ENCODE results near the gene PPARG.

The PPARG gene

DNA sequence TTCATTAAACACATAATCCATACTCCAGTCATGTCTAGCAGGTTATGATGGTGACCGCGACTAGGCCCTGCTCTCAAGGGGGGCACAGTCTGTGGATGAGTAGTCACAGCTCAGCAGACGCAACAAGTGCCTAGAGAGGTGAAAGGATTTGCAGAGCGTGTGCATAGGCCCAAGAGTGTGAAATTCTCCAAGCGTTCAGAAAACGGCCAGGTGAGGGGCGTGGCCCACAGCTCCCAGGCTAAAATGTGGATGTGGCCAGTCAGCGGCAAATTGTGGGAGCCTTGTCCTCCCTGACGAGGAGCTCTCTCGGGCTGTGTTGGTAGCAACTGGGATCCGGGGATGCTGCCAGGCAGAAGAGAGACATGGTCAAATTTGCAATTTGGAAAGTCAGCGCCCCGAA, 149.0 kb downstream of the PPARG start:
- Histone ChIP-seq H2AFZ (ENCODE audit: low read length) (no peak overlapping the region), H3K9ac (ENCODE audit: low read length) (no peak overlapping the region), H3K9me2 (ENCODE audit: low read depth, low read length) (no peaks in the 10 kb centered on the region), H3K4me2 (ENCODE audit: low read length) (no peak overlapping the region), H4K20me1 (ENCODE audit: insufficient read depth, low read length) (no peaks in the 10 kb centered on the region), H3K36me3 (ENCODE audit: insufficient read depth, low read length) (no peaks in the 10 kb centered on the region), H3F3A (ENCODE audit: insufficient read depth, low read length) (no peaks in the 10 kb centered on the region), H3K27ac (ENCODE audit: low read depth, low read length, poor library complexity, severe bottlenecking) (no peak overlapping the region), H3K4me1 (ENCODE audit: insufficient read depth, low read length, severe bottlenecking) (no peaks in the 10 kb centered on the region), H3K27me3 (ENCODE audit: insufficient read depth, low read length) (no peaks in the 10 kb centered on the region; the same call in 1 of the 2 replicates), H3K79me2 (ENCODE audit: insufficient read depth, low read length) (no peaks in the 10 kb centered on the region), H3K9me3 (ENCODE audit: low read length) (0 out of 2 replicates have a peak, but pooled peaks cover under 1% of the 10 kb centered on the region), H3K4me3 (ENCODE audit: low read depth, low read length, poor library complexity, severe bottlenecking) (no peak overlapping the region)
- TF ChIP-seq, protein P1, sequence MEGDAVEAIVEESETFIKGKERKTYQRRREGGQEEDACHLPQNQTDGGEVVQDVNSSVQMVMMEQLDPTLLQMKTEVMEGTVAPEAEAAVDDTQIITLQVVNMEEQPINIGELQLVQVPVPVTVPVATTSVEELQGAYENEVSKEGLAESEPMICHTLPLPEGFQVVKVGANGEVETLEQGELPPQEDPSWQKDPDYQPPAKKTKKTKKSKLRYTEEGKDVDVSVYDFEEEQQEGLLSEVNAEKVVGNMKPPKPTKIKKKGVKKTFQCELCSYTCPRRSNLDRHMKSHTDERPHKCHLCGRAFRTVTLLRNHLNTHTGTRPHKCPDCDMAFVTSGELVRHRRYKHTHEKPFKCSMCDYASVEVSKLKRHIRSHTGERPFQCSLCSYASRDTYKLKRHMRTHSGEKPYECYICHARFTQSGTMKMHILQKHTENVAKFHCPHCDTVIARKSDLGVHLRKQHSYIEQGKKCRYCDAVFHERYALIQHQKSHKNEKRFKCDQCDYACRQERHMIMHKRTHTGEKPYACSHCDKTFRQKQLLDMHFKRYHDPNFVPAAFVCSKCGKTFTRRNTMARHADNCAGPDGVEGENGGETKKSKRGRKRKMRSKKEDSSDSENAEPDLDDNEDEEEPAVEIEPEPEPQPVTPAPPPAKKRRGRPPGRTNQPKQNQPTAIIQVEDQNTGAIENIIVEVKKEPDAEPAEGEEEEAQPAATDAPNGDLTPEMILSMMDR (IDR thresholded peaks at IDR 0.05; ENCODE audit: low read length), result no peak
- no peak for TF ChIP-seq EZH2 (IDR thresholded peaks at IDR 0.05; ENCODE audit: borderline replicate concordance, low read length)

DNA sequence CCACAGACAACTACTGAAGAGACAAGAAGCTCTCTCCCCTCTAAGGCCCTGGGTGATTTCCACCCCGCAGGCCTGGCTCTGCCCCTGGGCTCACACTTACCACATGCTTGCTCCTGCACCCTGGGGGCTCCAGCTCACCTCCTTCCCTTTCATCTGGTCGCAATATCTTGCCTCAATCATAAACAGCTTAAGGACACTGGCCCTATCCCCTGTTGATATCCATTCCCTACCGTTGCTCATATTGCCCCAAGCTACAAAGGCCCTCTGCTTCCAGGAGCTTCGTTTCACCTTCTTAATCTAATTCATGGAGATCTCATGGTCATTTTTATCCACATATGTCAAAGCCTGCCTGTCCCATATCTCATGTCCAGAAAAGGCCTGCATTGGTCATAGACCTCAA, 149.4 kb downstream of the PPARG start:
- Histone ChIP-seq H2AFZ (ENCODE audit: low read length) (no peak overlapping the region), H3K36me3 (ENCODE audit: insufficient read depth, low read length) (no peaks in the 10 kb centered on the region), H4K20me1 (ENCODE audit: insufficient read depth, low read length) (no peaks in the 10 kb centered on the region), H3K4me1 (ENCODE audit: insufficient read depth, low read length, severe bottlenecking) (no peaks in the 10 kb centered on the region), H3K9me3 (ENCODE audit: low read length) (no peaks in the 10 kb centered on the region), H3K9ac (ENCODE audit: low read length) (no peak overlapping the region), H3K27me3 (ENCODE audit: insufficient read depth, low read length) (no peaks in the 10 kb centered on the region; the same call in 1 of the 2 replicates), H3K79me2 (ENCODE audit: insufficient read depth, low read length) (no peaks in the 10 kb centered on the region), H3K4me3 (ENCODE audit: low read depth, low read length, poor library complexity, severe bottlenecking) (no peak overlapping the region), H3K27ac (ENCODE audit: low read depth, low read length, poor library complexity, severe bottlenecking) (no peak overlapping the region), H3F3A (ENCODE audit: insufficient read depth, low read length) (no peaks in the 10 kb centered on the region), H3K4me2 (ENCODE audit: low read length) (no peak overlapping the region), H3K9me2 (ENCODE audit: low read depth, low read length) (no peaks in the 10 kb centered on the region)
- no peak for TF ChIP-seq EZH2 (IDR thresholded peaks at IDR 0.05; ENCODE audit: borderline replicate concordance, low read length)
- TF ChIP-seq, protein P1 (IDR thresholded peaks at IDR 0.05; ENCODE audit: low read length), result no peak

DNA sequence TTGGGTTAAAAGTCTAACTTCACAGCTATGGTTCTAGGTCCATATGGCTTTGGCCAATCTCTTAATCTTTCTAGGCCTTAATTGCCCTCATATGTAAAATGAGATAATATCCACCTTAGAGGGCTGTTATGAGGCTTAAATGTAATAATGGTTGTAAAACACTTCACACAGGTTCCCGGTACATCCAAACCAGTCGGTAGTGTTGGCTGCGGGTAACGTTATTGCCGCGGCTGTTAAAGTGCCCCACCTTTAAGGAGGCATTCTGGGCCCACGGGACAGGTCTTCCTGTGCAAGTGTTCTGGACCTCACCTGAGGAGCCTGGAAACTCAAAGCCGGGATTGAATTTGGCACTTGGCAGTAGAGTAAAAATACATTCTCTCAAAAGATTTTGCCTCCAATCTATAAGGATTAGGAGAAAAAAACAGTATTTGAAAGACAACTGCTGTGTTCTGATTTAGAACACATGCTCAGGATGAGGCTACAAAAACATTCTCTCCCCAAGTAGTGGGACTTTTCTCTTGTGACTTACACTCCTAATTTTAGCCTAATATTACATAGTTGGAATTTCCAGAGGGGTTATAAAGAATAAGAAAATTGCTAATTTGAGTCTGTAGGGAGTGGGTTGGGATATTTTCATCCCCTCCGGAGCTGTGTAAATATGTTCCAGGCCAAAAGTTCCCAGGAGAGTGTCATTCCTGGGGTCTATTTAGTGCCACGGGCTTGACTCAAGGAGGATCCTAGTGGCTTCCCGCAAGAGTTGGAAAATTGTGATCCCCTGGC, 150.5 kb downstream of the PPARG start:
- H2AFZ ChIP-seq (ENCODE audit: low read length), result no peak overlapping the region
- H3K4me2 ChIP-seq (ENCODE audit: low read length), result no peak overlapping the region
- H3F3A ChIP-seq (ENCODE audit: insufficient read depth, low read length), result no peaks in the 10 kb centered on the region
- H3K9me2 ChIP-seq (ENCODE audit: low read depth, low read length), result no peaks in the 10 kb centered on the region
- H3K27me3 ChIP-seq (ENCODE audit: insufficient read depth, low read length), result no peaks in the 10 kb centered on the region; the same call in 1 of the 2 replicates
- H3K27ac ChIP-seq (ENCODE audit: low read depth, low read length, poor library complexity, severe bottlenecking), result no peak overlapping the region
- H3K4me3 ChIP-seq (ENCODE audit: low read depth, low read length, poor library complexity, severe bottlenecking), result no peak overlapping the region
- H3K36me3 ChIP-seq (ENCODE audit: insufficient read depth, low read length), result no peaks in the 10 kb centered on the region
- no peak for TF ChIP-seq EZH2 (IDR thresholded peaks at IDR 0.05; ENCODE audit: borderline replicate concordance, low read length)
- TF ChIP-seq, protein P1 (IDR thresholded peaks at IDR 0.05; ENCODE audit: low read length), result no peak
- no peak overlapping the region for H3K9ac ChIP-seq (ENCODE audit: low read length)
- H3K4me1 ChIP-seq (ENCODE audit: insufficient read depth, low read length, severe bottlenecking), result no peaks in the 10 kb centered on the region
- H3K79me2 ChIP-seq (ENCODE audit: insufficient read depth, low read length), result no peaks in the 10 kb centered on the region
- H4K20me1 ChIP-seq (ENCODE audit: insufficient read depth, low read length), result no peaks in the 10 kb centered on the region
- no peaks in the 10 kb centered on the region for H3K9me3 ChIP-seq (ENCODE audit: low read length)
